ENCODE results near the gene PKHD1.
"Not testable (repeated sequence)": the region's sequence is repeated elsewhere in the genome, so short reads cannot be mapped to it uniquely, and the experiment has no call there.

Gene PKHD1

DNA sequence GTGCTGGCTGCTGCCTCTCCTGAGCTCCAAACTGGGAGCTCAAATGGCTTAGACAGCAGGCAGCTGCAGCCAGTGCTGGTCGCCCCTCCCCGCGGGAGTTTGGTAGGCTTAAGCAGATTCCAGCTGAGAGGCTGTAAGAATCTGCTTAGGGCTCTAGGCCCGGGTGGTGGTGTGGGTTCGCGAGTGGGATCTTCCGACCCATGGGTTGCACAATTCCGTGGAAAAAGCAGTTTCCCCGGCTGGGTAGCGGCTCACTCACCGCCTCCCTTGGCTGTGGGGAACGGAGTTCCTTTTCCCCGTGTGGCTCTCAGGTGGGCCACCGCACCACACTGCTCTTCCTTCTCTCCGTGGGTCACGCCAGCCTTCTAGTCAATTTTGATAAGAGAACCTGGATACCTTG lies 232.5 kb downstream of the PKHD1 start:
- DNase-seq, result no peak

DNA sequence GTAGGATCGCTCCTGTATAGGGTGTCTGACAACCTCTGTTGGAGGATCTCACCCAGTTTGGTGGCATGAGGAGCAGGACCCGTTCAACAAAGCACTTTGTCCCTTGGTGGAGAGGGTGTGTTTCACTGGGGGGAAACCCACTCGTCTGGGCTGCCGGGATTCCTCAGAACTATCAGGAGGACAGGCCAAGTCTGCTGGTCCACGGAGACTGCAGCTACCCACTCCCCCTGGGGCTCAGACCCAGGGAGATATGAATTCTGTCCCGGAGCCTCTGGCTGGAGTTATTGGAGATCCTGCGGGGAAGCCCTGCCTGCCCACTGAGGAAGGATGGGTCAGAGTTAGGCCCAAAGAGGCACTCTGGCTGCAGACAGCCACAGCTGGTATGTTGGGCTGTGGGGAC lies 233.1 kb downstream of the PKHD1 start:
- no peak for DNase-seq

DNA sequence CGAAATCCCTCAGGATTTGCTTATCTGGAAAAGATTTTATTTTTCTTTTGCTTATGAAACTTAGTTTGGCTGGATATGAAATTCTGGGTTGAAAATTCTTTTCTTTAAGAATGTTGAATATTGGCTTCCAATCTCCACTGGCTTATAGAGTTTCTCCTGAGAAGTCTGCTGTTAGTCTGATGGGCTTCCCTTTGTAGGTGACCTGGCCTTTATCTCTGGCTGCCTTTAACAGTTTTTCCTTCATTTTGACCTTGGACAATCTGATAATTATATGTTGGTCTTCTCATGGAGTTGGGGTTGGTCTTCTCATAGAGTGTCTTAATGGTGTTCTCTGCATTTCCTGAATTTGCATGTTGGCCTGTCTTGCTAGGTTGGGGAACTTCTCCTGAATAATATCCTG lies 234.3 kb downstream of the PKHD1 start:
- DNase-seq, result not testable (repeated sequence)

DNA sequence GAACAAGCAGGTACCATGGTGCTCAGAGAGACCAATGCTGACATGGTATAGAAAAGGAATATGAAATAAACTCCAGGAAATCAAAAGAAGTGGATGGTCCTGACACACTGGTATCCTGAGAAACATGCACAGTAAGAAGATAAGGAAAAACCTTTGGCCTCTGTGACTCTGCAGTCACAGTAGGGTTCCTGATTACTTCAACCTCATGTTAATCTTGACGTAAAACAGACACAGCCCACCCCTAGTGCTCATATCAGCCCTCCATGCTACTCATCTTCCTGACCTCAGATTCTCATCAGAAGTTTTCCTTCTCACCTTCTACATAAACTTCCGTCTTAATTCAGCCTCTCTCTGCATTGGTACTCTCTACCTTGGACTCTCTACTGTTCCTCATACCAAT lies 240.9 kb downstream of the PKHD1 start:
- no peak for DNase-seq

DNA sequence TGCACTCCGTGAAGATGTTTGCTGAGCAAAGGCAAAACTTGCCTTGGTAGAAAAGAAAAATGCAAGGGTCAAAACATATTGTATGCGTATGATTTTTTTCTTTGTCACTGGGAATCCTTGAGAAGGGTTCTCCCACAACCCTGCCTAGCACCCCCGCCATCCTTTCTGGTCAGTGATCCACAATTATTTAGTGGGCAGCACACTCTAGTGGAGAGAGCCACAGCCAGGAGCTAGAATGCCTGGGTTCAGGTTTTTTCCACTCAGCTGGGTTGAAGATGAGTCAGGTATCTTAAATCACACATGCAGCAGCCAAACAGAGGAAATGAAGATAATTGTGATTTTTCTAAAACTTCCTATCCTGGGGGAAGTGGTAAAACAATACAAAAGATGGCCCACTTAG lies 243.1 kb downstream of the PKHD1 start:
- DNase-seq, result peak in 4 of 51 donors; percentile 4 to 7 (median 5)

DNA sequence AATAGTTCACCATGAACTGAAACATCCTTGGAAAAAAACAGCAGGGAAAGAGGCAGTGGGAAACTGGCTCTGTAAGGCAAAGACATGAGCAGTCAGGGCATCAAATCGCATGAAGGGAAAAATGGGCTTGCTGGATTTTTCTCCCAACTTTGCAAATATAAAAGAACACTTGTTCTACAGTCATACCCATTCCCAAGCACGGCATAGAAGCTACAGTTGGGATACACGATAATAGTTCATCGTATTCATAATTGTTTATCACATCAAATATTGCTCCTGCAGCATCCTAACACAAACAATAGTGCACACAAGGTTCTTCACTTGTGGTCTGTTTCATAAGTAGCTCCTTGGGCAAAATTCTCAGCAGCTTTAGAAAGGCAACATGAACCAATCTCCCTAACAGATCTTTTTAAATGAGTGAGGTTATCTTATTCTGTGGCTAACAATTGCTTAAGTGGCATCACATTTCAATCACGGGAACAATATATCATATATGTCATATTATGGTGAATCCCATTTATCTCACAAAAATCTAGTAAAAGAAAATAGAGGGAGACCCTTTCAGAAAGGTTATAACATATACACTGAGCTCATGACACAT lies 243.9 kb downstream of the PKHD1 start:
- no peak for DNase-seq

DNA sequence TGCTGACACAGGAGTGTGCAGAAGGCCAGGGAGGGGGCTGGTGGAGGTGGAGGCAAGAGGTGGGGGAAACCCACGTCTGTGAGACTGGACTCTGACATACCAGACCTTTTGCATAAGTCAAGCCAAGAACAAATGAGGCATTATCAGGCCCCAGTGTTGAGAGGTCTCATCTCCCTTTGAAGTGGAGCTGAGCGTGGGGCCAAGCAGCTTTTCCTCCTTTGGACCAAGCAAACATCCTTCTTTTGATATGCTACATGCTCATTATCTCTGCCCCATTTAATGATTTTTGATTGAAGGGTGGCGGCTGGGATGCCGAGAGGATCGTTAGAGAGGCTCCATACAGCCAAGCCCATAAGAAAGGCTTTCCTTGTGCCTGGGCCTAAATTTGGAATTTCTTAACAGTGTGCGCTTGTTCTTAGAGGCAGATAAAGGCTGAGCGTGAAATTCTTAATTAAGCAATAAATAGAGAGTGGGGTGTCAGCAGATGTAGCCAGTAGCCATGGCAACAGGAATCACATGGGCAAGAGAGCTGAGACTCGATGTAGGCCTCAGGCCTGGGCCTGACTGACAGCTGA lies 244.5 kb downstream of the PKHD1 start:
- DNase-seq, result peak in 14 of 51 donors; percentile 5 to 55 (median 18)

DNA sequence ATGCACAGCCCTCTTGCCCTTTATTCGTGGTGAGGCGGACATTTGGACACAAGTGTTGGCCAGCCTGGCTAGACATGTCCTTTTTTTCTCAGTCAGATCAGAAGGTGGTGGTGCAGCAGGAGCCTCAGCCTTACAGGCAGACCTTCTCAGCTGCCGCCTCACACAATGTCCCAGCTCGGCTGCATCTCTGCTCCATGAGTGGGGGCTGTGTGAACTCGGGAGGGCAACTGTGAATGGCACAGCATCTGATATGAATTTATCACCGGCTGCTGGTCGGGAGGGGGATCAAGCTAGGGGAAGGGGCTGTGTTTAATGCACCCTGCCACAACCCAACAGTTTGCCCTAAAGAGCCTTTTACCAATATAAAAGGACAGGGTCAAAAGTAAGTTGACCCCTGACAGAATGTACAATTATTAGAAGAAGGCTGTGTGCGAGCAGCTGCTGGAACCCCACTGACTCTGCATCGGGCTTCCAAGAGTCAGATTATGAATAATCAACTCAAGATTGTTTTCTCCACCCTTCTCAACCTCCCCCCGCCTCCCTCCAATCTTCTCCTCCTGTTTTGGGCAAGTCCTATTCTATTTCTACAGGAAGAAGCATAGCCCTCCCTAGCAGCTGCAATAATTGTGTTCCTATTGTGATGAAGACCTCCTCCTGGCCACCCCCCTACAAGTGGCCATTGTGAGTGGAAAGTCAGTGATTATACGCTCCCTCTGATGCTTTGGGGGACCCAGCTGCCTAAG lies 245.2 kb downstream of the PKHD1 start:
- DNase-seq, result peak in 1 of 51 donors; percentile 5

DNA sequence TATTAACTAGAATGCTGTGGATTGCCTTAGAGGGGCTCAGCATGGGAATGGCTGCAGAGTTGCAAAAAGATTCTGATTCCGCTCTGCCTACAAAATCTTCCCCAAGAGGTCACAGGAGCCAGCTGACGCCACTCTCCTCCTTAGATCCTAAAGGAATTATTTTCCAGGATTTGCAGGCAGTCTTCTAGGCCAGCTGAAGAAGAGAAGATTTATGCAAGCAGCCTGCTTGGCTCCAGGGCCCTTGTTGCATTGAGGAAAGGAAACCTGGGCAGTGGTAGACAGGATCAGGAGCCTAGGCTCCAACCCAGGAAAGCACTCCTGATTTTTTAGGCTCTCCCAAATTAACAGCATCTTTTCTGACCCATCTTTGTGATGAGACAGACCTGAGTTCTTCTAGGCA lies 245.8 kb downstream of the PKHD1 start:
- DNase-seq, result no peak

DNA sequence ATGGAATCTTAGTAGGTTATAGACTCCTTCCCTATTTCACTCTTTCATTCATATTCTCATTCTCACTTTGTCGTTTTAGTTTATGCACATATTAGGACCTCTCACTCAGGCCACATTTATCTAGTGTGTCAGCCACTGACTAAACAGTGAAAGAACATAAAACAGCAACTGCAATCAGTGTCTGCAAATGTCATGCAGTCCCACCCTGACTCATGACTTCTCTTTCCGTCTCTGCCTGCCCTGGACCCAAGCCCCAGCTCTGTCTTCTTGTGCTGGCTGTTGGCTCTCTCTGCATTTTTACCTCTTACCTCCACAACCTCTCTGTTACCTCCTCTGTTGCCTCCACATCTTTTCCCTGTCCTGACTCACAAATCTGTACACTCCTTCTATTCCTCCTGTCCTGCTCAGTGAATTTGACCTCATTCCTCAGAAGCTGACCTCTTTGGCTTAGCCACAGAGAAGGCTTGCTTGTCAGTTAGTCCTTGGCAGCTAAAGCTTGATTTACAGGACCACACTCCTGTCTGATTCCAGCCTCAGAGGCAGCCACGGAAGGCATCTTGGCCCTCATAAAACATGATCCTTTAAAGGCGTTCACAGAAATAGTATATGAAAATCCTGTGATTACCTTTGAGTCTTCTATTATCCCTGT lies 247.6 kb downstream of the PKHD1 start:
- DNase-seq, result no peak

DNA sequence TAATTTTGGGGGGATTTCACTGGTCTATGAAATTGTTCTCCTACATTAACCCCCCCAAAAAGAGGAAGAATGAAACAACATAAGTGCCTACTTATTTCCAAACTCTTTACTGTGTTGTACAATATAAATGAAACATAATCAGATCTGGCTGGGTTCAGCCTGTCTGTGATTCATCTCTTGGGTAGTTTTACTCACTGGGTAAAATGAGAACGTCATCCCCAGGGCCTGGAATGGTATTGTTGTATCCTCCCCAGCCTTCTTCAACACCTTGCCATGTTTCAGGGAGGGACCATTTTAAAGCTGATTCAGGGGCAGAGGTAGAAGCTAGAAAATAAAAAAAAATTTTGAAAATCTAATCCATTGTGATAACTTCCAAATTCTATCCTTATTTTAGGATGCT lies 256.7 kb downstream of the PKHD1 start:
- DNase-seq, result no peak

DNA sequence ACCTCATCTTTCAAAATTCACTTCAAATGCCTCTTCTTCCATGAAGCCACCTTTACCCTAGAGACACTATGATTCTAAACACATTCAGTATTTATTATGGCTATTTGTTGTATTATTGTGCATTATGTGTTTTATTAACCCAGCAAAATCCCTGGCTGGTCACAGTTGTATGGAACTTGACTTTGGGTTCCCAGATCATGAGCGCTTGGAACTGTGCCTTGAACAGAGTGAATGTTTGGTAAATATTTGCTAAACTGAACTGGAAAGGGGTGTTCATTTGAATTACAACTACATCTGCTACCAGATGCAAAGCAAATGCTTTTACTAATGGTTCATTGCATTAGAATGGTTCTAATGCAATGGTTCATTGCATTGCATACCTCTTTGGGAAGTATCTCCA lies 259.8 kb downstream of the PKHD1 start:
- no peak for DNase-seq

DNA sequence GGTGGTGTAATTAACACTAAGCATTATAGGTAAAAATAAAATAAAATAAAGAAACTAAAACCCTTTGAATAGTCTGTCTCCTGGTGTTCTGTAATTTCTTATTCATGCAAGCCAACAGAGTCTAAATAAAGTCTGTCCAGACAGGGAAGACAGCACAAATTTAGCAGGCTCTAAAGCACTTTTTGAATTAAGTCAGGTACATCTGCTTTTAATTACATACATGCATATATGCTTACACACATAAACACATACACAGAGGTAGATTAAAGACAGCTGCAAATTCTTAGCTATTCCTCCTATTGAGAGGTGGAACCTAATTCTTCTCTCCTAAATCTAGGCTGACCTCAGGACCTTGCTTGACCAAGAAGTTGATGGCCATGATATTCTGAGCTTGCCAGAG lies 262.5 kb downstream of the PKHD1 start:
- DNase-seq, result no peak

DNA sequence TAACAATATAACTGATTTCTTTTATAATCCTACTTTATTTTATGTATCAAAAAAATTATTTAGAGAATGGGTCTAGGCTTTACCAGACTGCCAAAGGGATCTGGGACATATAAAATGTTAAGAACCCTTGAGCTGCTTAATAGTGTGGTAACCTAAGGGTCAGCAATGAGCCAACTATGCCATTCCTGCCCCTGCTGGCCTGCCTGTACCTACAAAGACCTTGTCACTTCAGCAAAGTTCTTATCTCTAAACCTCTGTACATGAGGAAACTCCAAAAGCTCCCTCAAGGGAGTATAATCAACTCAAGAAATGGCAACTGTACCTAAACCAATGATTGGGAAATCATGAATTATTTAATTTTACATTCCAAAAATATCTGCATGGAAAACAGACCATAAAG lies 266.9 kb downstream of the PKHD1 start:
- DNase-seq, result no peak

DNA sequence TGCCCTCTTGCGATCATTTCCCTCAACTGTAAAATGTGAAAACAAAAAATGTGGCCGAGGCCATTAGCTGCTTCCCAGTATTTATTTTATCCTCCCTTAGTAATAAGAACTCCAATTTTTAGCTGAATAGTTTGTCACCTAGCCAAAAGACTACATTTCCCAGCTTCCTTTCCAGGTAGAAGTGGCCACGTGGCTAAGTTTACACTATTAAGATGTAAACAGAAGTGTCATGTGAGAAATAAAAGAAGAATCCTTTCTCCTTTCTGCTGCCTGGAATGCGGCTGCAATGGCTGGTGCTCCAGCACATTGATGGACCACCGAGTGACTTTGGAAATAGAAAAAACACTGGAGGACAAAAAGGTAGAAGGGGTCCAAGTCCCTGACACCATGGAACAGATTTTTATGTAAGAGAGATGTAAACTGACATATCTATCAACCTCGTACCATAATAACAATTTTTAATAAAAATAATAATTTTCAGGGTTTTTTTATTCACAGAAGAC lies 268.8 kb downstream of the PKHD1 start:
- no peak for DNase-seq

DNA sequence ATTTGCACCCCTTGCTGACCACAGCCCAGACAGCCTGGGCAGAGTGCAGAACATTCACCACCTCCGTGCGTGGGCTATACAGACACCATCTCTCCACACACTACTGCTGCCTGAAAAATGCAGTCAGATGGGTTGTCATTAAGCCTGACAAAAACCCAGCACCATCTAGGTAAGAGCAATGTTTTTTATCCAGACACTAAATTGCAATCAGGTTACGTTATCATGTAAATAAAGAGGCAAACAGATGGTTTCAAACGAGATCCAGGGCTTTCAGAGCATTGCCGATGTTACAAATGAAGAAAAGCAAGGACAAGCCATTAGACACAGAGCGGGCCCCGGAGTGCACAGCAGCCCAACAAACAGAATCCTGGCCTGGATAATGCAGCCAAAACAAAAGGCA lies 269.6 kb downstream of the PKHD1 start:
- no peak for DNase-seq

DNA sequence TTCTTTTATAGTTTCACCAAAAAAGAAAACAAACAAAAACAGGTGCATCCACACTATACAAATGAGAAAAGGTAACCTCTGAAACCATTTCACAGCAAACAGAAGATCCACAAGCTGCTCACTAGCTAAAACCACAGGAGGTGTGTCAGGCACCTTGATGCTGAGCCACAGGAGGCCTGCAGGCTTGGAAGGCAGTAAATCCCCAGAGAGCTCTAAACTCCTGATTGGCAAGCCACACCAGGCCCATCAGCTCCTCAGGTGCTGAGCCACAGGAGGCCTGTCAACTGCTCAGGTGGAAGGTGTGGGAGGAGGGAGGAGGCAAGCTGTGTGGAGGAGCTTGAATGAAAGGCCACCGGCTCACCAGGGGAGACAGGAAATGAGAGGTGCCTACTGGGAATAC lies 273.0 kb downstream of the PKHD1 start:
- no peak for DNase-seq

DNA sequence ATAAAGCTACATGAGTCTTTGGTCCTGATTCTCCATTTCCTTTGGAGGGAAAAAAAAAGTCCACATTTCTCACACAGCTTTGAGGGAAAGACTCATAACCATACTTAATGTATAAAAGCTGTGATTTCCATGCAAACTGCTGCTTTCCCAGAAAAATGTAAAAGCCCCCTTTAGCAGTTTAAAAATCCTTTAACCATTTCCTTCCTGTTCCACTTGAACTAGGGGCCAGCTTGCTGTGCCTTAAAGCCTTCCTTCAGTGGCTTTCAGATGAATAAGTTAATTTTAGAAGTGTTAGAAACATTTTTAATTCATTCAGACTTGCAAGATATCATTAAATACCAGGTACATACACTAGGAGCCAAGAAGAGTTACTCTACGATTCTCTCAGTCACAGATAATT lies 273.5 kb downstream of the PKHD1 start:
- DNase-seq, result no peak

DNA sequence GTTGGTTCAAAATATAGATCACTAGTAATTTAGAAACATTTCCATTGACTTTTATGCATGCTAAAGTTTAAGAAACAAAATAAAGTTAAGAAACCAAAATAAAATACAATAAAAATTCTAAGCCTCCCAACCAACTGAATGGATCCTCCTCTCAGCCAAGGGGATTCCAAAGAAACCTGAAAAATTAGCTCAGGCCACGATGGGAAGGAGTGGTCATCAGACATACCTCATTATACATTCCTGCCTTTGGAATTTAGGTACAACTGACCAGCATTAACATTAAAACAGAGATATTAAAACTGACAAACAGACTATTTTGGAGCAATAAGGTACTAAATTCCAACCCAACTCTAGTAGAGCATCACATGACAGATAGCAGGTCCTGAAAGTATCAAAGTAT lies 275.2 kb downstream of the PKHD1 start:
- DNase-seq, result no peak

DNA sequence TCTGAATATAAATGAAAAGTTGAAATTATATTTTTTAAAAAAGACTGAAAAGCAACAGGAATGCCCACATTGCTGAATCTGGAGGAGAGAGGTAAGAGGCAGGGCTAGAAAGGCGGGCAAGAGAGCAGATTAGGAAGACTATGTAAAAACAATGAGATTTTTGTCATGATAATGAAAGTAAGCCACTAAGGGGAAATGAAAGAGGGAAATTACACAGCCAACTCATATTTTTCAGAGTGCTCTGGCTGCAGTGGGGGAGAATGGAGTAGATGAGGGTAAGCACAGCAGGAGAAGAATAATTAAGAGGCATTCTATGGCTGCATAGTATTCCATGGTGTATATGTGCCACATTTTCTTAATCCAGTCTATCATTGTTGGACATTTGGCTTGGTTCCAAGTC lies 281.9 kb downstream of the PKHD1 start:
- no peak for DNase-seq

DNA sequence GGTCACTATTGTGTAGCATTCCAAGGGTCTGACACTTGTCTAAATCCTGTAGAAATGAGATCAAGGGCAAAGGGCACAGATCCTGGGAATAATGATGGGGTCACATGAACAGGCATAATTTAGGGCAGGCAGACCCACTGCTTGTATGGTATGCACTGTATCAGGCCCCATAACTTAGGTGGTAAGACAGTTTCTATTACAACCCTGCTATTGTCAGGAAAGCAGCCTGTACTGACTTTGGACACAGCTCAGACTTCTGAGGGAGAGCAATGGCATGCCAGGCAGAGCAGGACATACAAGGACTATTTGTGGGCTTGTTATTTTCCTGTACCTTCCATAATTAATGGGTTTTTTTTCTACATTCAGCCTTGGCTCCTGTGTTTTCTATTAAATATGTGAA lies 286.8 kb downstream of the PKHD1 start:
- no peak for DNase-seq

DNA sequence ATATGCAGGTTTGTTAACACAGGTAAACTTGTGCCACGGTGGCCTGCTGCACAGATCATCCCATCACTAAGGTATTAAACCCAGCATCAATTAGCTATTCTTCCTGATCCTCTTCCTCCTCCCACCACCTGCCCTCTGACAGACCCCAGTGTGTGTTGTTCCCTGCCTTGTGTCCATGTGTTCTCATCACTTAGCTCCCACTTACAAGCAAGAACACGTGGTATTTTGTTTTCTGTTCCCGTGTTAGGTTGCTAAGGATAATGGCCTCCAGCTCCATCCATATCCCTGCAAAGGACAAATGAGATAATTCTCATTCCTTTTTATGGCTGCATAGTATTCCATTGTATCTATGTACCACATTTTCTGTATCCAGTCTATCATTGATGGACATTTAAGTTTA lies 294.0 kb downstream of the PKHD1 start:
- no peak for DNase-seq
